ENCODE data around the gene HEBP2. TPM values are rescaled to one million over a fixed set of nuclear protein-coding genes. Genes with fewer than 3 reads are reported as not detected.

HEBP2 gene
- total and polyA plus RNA-seq, 4 donors, result 14.4 to 56.9 (median 25.7) TPM

- Histone ChIP-seq H3K4me1 (ENCODE audit: control insufficient read depth in 5 of 5, insufficient read depth in 5 of 5, low read length in 5 of 5) (peaks cover 0 to 12% (median 0%) of the 10 kb centered on the region in 5 donors), H3K36me3 (ENCODE audit: control insufficient read depth in 4 of 4, insufficient read depth in 4 of 4, low read length in 4 of 4) (peaks cover 0 to 10% (median 4%) of the 10 kb centered on the region in 4 donors), H3K9me3 (ENCODE audit: control insufficient read depth in 4 of 4, insufficient read depth in 3 of 4, low read length in 3 of 4) (no peaks in the 10 kb centered on the region), H3K27me3 (ENCODE audit: control insufficient read depth in 3 of 3, insufficient read depth in 3 of 3, low read length in 2 of 3) (no peaks in the 10 kb centered on the region), H3K4me3 (no peak overlapping the region), H3K27ac (ENCODE audit: low read depth in 1 of 2, low read length in 1 of 2) (peak overlapping the region in 1 of 2 donors; percentile 21), H3K9ac (ENCODE audit: insufficient read depth in 1 of 2, low read length in 2 of 2) (no peak overlapping the region)
- 86 to 92% methylated on average over 6 of the region's 6 CpGs for WGBS, 2 donors
- ATAC-seq (ENCODE audit: insufficient read depth, low FRiP score) (no peak), DNase-seq (no peak)
- no peak for TF ChIP-seq CTCF (IDR thresholded peaks at IDR 0.05; ENCODE audit: control extremely low read depth, extremely low read depth)
Observed at GRCh38 chr6:138441965-138442364, 37.9 kb downstream of the HEBP2 start.

GRCh38 chr6:138442663-138443062 is 38.6 kb downstream of the HEBP2 start:
- no peak for TF ChIP-seq CTCF (IDR thresholded peaks at IDR 0.05; ENCODE audit: control extremely low read depth, extremely low read depth)
- no peak for DNase-seq
- H3K4me1 ChIP-seq (ENCODE audit: control insufficient read depth in 5 of 5, insufficient read depth in 5 of 5, low read length in 5 of 5), result peaks cover 0 to 12% (median 0%) of the 10 kb centered on the region in 5 donors
- H3K9me3 ChIP-seq (ENCODE audit: control insufficient read depth in 4 of 4, insufficient read depth in 3 of 4, low read length in 3 of 4), result no peaks in the 10 kb centered on the region
- no peaks in the 10 kb centered on the region for H3K27me3 ChIP-seq (ENCODE audit: control insufficient read depth in 3 of 3, insufficient read depth in 3 of 3, low read length in 2 of 3)
- H3K4me3 ChIP-seq, result no peak overlapping the region
- WGBS, 2 donors, result 58 to 65% methylated on average over 2 of the region's 2 CpGs
- ATAC-seq (ENCODE audit: insufficient read depth, low FRiP score), result no peak
- no peak overlapping the region for H3K9ac ChIP-seq (ENCODE audit: insufficient read depth in 1 of 2, low read length in 2 of 2)
- H3K27ac ChIP-seq (ENCODE audit: low read depth in 1 of 2, low read length in 1 of 2), result no peak overlapping the region
- peaks cover 0 to 10% (median 3%) of the 10 kb centered on the region in 4 donors for H3K36me3 ChIP-seq (ENCODE audit: control insufficient read depth in 4 of 4, insufficient read depth in 4 of 4, low read length in 4 of 4)

- Histone ChIP-seq H3K9ac (ENCODE audit: insufficient read depth in 1 of 2, low read length in 2 of 2) (no peak overlapping the region), H3K27ac (ENCODE audit: low read depth in 1 of 2, low read length in 1 of 2) (no peak overlapping the region), H3K27me3 (ENCODE audit: control insufficient read depth in 3 of 3, insufficient read depth in 3 of 3, low read length in 2 of 3) (no peaks in the 10 kb centered on the region), H3K9me3 (ENCODE audit: control insufficient read depth in 4 of 4, insufficient read depth in 3 of 4, low read length in 3 of 4) (no peaks in the 10 kb centered on the region), H3K36me3 (ENCODE audit: control insufficient read depth in 4 of 4, insufficient read depth in 4 of 4, low read length in 4 of 4) (peaks cover 1 to 10% (median 3%) of the 10 kb centered on the region in 4 donors), H3K4me3 (no peak overlapping the region), H3K4me1 (ENCODE audit: control insufficient read depth in 5 of 5, insufficient read depth in 5 of 5, low read length in 5 of 5) (peaks cover 0 to 9% (median 0%) of the 10 kb centered on the region in 5 donors)
- DNase-seq (no peak), ATAC-seq (ENCODE audit: insufficient read depth, low FRiP score) (no peak)
- no peak for TF ChIP-seq CTCF (IDR thresholded peaks at IDR 0.05; ENCODE audit: control extremely low read depth, extremely low read depth)
Observed at GRCh38 chr6:138443979-138444378, 40.0 kb downstream of the HEBP2 start.

- DNase-seq (no peak), ATAC-seq (ENCODE audit: insufficient read depth, low FRiP score) (no peak)
- Histone ChIP-seq H3K4me3 (no peak overlapping the region), H3K27me3 (ENCODE audit: control insufficient read depth in 3 of 3, insufficient read depth in 3 of 3, low read length in 2 of 3) (no peaks in the 10 kb centered on the region), H3K9ac (ENCODE audit: insufficient read depth in 1 of 2, low read length in 2 of 2) (no peak overlapping the region), H3K36me3 (ENCODE audit: control insufficient read depth in 4 of 4, insufficient read depth in 4 of 4, low read length in 4 of 4) (peaks cover 0 to 4% (median 2%) of the 10 kb centered on the region in 4 donors), H3K4me1 (ENCODE audit: control insufficient read depth in 5 of 5, insufficient read depth in 5 of 5, low read length in 5 of 5) (peaks cover 0 to 5% (median 0%) of the 10 kb centered on the region in 5 donors), H3K9me3 (ENCODE audit: control insufficient read depth in 4 of 4, insufficient read depth in 3 of 4, low read length in 3 of 4) (no peaks in the 10 kb centered on the region), H3K27ac (ENCODE audit: low read depth in 1 of 2, low read length in 1 of 2) (no peak overlapping the region)
- no peak for TF ChIP-seq CTCF (IDR thresholded peaks at IDR 0.05; ENCODE audit: control extremely low read depth, extremely low read depth)
- WGBS, 2 donors, result 92 to 95% methylated on average over 6 of the region's 6 CpGs
Observed at GRCh38 chr6:138446821-138447220, 42.8 kb downstream of the HEBP2 start.

All from lung (tissue), 12 donors.